ENCODE measurements around the gene KCNK7. TPM values are rescaled to one million over a fixed set of nuclear protein-coding genes. Genes with fewer than 3 reads are reported as not detected.

KCNK7 gene
- total RNA-seq, 1 experiment from 2014 or later: 0.61 TPM

DNA sequence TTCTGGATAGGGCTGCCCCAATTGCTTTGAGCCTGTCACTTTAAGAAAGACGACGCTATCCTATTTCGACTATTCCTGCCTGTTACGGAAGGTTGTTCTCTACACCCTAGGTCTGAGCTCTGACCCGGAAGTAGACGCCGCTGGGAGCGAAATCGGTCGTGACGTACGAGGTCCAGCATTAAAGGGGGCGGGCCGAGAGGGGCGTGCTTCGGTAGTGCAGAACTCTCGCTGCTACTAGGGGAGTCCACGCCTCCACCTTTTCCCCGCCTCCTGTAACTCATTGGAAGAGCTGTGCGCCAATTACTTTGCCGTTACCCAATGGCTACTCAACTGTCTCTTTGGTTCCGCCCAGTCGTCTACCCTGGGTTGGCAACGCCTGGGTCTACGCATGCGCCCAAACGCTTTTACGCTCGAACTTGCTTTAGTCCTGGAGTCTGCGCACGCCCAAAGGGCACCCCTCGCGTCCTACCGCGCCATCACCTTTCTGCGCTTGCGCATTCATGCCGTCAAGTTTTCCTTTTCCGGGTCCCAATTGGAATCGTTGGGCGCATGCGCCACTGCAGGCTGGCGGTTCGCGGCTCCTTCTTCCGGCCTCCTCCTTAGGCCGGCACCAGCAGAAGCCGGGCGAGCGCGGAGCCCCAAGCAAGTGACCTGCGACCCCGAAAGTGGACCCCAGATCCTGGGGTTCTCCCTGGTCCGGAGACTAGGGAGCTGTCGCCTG, 19.8 kb upstream of the KCNK7 start, which contains the start of gene PCNX3:
Gene PCNX3, plus strand, starts transcription at position 548 of the 721 bp plus-strand sequence. CDS start 536 bp downstream, outside the sequence.
- no peaks in the 10 kb centered on the region for H4K20me1 ChIP-seq (ENCODE audit: insufficient read depth)

More for the DNA sequence above, 19.8 kb upstream of the KCNK7 start, which contains the start of gene PCNX3:
- ATAC-seq: peak; percentile 86
- TF ChIP-seq YY1 (IDR thresholded peaks at IDR 0.05; ENCODE audit: extremely low read depth, insufficient replicate concordance, low read depth, low read length) (peak; percentile 83), POLR2AphosphoS5 (IDR thresholded peaks at IDR 0.05; ENCODE audit: low read depth, low read length) (peak; percentile 34), ZFX (IDR thresholded peaks at IDR 0.05) (no peak)
- TF ChIP-seq, protein P1, sequence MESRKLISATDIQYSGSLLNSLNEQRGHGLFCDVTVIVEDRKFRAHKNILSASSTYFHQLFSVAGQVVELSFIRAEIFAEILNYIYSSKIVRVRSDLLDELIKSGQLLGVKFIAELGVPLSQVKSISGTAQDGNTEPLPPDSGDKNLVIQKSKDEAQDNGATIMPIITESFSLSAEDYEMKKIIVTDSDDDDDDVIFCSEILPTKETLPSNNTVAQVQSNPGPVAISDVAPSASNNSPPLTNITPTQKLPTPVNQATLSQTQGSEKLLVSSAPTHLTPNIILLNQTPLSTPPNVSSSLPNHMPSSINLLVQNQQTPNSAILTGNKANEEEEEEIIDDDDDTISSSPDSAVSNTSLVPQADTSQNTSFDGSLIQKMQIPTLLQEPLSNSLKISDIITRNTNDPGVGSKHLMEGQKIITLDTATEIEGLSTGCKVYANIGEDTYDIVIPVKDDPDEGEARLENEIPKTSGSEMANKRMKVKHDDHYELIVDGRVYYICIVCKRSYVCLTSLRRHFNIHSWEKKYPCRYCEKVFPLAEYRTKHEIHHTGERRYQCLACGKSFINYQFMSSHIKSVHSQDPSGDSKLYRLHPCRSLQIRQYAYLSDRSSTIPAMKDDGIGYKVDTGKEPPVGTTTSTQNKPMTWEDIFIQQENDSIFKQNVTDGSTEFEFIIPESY (IDR thresholded peaks at IDR 0.05; ENCODE audit: extremely low read depth, insufficient replicate concordance, low read length): peak; percentile 24
- DNase-seq (ENCODE audit: low read depth, low spot score): peak; percentile 100
- H3K4me2 ChIP-seq (ENCODE audit: low read length): peak within 1 kb of the TSS; percentile 90
- RAD21 ChIA-PET (ENCODE audit: low non-redundant PET in 1 of 2, low total read pairs in 2 of 2, uncharacterized antibody in 2 of 2, unreplicated experiment in 2 of 2): interaction anchor here (0.6 to 1.2 kb wide), 2 partner anchors 97 to 244 kb away, joined by 3 read pairs; partner anchors contain the start of gene KAT5 (in 1 of the 2)
- POLR2A ChIA-PET: interaction anchor here (0.6 to 1.8 kb wide), 22 partner anchors 9 to 277 kb away, joined by 3 to 11 read pairs (median 5); partner anchors contain the start of genes CCDC85B, CFL1, EHBP1L1 and MUS81
- H3K79me2 ChIP-seq (ENCODE audit: insufficient read depth, low read length): peaks cover 75% of the 10 kb centered on the region
- H3K4me1 ChIP-seq (ENCODE audit: control insufficient read depth in 1 of 2, insufficient read depth in 2 of 2, low read length in 2 of 2): peaks cover 10 to 43% of the 10 kb centered on the region in 2 experiments
- CTCF ChIA-PET: interaction anchor here (1.0 to 1.5 kb wide), 11 partner anchors 11 to 269 kb away, joined by 3 to 15 read pairs (median 4); partner anchors contain the start of genes EHBP1L1, FAM89B, MUS81 and SIPA1
- H3K9ac ChIP-seq (ENCODE audit: low read length): peak within 1 kb of the TSS; percentile 85
- no peak within 1 kb of the TSS for H2AFZ ChIP-seq (ENCODE audit: low read depth, low read length, poor library complexity, severe bottlenecking)
- peaks cover 19 to 26% of the 10 kb centered on the region in 2 experiments; a peak in 3 of 4 replicates for H3K36me3 ChIP-seq (ENCODE audit: control insufficient read depth in 1 of 2, insufficient read depth in 2 of 2, low read length in 2 of 2)
- no peaks in the 10 kb centered on the region for H3K9me2 ChIP-seq (ENCODE audit: insufficient read depth)
- intact Hi-C loops (cut with micrococcal nuclease): loop anchor here (1.0 to 2.0 kb wide), 2 partner anchors 39 to 244 kb away; partner anchors contain the start of gene EHBP1L1
- peak within 1 kb of the TSS; percentile 86 for H3K27ac ChIP-seq (ENCODE audit: low read depth, low read length)
- peak within 1 kb of the TSS; percentile 86 to 98 for H3K4me3 ChIP-seq (replicated peaks in 1 of 2; ENCODE audit: low read depth in 1 of 2, low read length in 2 of 2)
- no TSS peak for BruUV-seq (replicated peaks)
- no peaks in the 10 kb centered on the region for H3K9me3 ChIP-seq (ENCODE audit: control insufficient read depth in 1 of 2, insufficient read depth in 1 of 2, low read depth in 1 of 2, low read length in 2 of 2)
- H3K27me3 ChIP-seq (ENCODE audit: insufficient read depth, low read length): no peaks in the 10 kb centered on the region
